ENCODE data around the gene ANXA3.

ANXA3 gene

DNA sequence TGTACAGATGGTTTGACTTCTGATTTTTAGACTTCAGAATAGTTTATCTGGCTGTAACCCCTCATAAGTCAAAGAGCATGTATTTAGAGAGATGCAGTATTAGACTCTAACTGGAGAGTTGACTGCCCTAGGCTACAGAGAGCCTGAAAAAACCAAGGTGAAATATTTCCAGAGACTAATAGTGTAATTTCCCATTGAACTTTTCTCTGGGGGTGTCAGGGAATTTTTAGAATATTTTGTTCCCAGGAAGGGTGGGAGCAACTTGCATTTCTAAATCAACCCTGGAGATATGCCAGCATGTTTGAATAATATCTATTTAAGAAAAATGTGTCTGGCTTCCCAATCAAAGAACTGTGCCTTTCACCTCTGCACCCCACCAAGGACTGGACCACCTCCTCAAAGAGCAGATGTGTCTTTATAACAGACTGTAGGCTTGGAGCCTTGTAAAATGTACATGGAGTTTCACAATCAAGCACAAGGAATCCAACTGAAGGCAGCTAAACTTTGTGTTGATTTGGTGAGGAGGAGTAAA lies 2.0 kb downstream of the ANXA3 start:
- H3K27ac ChIP-seq, result no peak overlapping the region
- no peak overlapping the region for H3K4me3 ChIP-seq
- no peak for DNase-seq (ENCODE audit: low spot score)
- TF ChIP-seq, protein P1, sequence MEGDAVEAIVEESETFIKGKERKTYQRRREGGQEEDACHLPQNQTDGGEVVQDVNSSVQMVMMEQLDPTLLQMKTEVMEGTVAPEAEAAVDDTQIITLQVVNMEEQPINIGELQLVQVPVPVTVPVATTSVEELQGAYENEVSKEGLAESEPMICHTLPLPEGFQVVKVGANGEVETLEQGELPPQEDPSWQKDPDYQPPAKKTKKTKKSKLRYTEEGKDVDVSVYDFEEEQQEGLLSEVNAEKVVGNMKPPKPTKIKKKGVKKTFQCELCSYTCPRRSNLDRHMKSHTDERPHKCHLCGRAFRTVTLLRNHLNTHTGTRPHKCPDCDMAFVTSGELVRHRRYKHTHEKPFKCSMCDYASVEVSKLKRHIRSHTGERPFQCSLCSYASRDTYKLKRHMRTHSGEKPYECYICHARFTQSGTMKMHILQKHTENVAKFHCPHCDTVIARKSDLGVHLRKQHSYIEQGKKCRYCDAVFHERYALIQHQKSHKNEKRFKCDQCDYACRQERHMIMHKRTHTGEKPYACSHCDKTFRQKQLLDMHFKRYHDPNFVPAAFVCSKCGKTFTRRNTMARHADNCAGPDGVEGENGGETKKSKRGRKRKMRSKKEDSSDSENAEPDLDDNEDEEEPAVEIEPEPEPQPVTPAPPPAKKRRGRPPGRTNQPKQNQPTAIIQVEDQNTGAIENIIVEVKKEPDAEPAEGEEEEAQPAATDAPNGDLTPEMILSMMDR (IDR thresholded peaks at IDR 0.05), result no peak

DNA sequence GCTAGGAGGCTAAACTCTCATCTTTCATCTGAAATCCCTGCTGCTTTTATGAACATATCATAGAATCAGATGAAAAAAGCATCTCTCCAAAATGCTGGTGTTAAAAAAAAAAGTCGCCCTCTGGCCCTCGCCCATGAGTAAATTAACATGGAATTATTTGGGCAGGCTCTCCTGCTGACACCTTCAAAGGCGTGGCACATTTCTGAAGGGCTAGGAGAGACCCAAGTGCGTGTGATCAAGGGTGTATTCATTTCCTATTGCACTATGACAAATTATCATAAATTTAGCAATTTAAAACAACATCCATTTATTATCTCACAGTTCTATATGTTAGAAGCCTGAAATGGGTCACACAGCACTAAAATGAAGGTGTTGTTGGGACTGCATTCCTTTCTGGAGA lies 5.1 kb downstream of the ANXA3 start:
- no peak for DNase-seq (ENCODE audit: low spot score)
- TF ChIP-seq, protein P1 (IDR thresholded peaks at IDR 0.05), result no peak
- Histone ChIP-seq H3K4me3 (no peak overlapping the region), H3K27ac (no peak overlapping the region)

DNA sequence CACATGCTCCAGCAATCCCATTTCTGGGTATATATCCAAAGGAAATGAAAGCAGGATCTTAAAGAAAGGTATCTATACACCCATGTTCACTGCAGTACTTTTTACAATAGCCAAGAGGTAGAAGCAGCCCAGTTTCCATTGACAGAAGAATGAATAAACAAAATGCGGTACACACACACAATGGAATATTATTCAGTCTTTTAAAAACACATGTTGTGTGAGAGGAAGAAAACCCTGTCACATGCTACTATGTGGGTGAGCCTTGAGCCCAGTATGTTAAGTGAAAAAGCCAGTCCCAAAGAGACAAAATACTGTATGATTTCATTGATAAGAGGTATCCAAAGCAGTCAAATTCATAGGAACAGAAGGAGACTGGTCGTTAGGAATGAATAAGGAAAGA lies 6.3 kb downstream of the ANXA3 start:
- Histone ChIP-seq H3K4me3 (no peak overlapping the region), H3K27ac (no peak overlapping the region)
- TF ChIP-seq, protein P1 (IDR thresholded peaks at IDR 0.05), result no peak

DNA sequence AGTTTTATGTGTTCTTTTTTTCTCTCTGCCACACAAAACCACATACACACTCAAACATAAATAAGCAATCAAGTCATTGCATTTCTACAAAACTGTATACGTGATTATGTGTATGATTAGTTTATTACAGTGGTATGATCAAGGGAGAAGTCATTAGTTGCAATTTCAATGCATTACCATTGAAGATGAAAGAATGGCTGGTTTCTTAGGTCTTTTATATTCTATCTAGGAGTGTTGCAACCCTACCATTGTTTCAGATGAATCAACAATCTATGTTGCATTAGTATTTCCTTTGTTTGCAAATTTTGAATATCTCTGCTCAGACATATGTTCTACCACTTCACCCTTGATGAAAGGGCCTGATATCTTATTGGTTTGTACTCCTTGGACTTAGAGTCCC lies 6.8 kb downstream of the ANXA3 start:
- DNase-seq (ENCODE audit: low spot score), result no peak
- TF ChIP-seq, protein P1 (IDR thresholded peaks at IDR 0.05), result no peak
- H3K27ac ChIP-seq, result no peak overlapping the region
- H3K4me3 ChIP-seq, result no peak overlapping the region

More for the DNA sequence above, 6.3 kb downstream of the ANXA3 start:
- no peak for DNase-seq (ENCODE audit: low spot score)

DNA sequence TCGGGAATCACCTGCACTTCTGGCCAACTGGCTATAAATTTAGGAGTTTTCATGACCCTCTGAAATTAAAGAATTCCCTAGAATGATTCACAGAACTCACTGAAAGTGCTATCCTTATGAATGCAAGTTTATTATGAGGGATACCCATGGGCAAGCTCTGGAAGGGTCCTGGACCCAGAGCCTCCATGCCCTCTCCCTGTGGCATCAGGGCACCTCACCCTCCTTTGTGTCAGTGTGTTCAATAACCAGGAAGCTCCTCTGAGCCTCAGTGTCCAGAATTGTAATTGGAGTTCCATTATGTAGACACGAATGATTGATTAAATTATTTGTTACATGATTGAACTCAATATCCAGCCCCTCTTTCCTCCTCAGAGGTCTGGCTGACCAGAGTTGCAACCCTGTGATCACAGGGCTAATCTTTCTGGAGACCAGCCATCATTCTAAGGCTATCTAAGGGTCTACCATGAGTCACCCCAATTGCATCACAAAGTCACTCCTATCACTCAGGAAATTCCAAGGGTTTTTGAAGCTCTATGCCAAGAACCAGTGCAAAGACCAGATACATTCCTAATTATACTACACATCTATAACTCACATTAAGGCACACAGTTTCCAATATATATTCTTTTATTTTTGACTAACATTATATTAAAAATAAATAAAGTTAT lies 8.9 kb downstream of the ANXA3 start:
- TF ChIP-seq, protein P1 (IDR thresholded peaks at IDR 0.05), result no peak
- DNase-seq (ENCODE audit: low spot score), result no peak
- Histone ChIP-seq H3K4me3 (no peak overlapping the region), H3K27ac (no peak overlapping the region)

DNA sequence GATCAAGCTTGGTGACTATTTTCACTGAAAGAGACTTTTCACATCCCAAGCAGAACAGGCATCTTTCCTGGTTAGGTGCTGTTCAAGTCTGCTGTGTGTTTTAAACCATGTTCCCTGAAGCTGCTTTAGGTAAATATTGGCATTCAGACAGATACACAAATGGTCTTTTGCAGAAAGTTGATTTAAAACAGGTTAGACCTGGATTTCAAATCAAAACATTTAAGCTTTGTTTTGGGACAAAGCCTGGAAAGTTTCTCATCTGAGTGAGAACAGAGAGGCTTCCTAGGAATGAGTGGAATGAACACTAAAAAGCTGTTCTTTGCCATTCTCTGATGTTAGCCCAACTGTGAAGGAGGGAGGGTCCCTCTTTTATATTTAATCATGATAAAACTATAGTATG lies 10.1 kb downstream of the ANXA3 start:
- Histone ChIP-seq H3K27ac (no peak overlapping the region), H3K4me3 (no peak overlapping the region)
- TF ChIP-seq, protein P1 (IDR thresholded peaks at IDR 0.05), result no peak
- no peak for DNase-seq (ENCODE audit: low spot score)

DNA sequence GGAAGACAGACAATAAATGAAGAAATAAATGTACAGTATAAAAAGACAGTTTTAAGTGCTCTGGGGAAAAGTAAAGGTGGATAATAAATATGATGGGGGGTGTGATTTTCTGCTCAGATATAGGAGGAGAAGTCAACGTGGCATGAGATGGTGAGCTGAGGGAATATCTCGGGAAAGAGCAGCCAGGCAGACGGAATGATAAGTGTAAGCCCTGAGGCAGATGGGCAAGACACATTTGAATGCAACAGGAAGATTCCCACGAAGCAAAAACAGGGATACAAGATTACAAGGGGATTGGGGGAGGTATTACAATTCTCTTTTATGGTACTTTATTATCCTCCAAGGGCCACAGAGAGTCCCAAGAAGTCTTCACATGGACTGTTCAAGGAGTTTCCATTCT lies 11.1 kb downstream of the ANXA3 start:
- Histone ChIP-seq H3K4me3 (no peak overlapping the region), H3K27ac (no peak overlapping the region)
- TF ChIP-seq, protein P1 (IDR thresholded peaks at IDR 0.05), result no peak
- DNase-seq (ENCODE audit: low spot score), result no peak
